ENCODE data around the gene IFNE. TPM values are rescaled to one million over a fixed set of nuclear protein-coding genes. Genes with fewer than 3 reads are reported as not detected.

Gene IFNE
- total and polyA plus RNA-seq, 9 of the 15 experiments (the other 6 are each of a cell fraction or from before 2014, with no cell fraction given): not detected

DNA sequence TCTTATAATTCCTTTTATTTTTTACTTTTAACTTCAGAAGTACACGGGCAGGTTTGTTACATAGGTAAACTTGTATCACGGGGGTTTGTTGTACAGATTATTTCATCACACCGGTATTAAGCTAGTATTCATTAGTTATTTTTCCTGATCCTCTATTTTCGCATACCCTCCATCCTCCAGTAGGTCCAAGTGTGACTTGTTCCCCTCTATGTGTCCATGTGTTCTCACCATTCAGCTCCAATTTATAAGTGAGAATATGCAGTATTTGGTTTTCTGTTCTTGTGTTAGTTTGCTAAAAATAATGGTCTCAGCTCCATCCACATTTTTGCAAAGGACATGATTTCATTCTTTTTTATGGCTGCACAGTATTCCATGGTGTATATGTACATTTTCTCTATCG, 43.1 kb upstream of the IFNE start:
- Histone ChIP-seq H3K9ac (ENCODE audit: insufficient read depth in 1 of 2, low read depth in 2 of 2, low read length in 2 of 2) (no peak overlapping the region), H3K36me3 (ENCODE audit: control insufficient read depth, insufficient read depth, low read length) (no peaks in the 10 kb centered on the region), H3K4me3 (no peak overlapping the region), H4K20me1 (replicated peaks; ENCODE audit: control insufficient read depth, insufficient read depth, low read length) (no peaks in the 10 kb centered on the region), H3K27ac (ENCODE audit: extremely low read depth, low read depth, low read length) (no peak overlapping the region), H2AFZ (ENCODE audit: low read depth, low read length) (no peak overlapping the region), H3K79me2 (ENCODE audit: control insufficient read depth, insufficient read depth, low read length) (no peaks in the 10 kb centered on the region), H3K4me1 (replicated peaks in 1 of 2; ENCODE audit: control insufficient read depth in 2 of 2, insufficient read depth in 2 of 2, low read length in 2 of 2) (no peaks in the 10 kb centered on the region), H3K9me1 (ENCODE audit: control insufficient read depth, insufficient read depth, low read length) (no peaks in the 10 kb centered on the region), H3K27me3 (ENCODE audit: control insufficient read depth in 2 of 2, insufficient read depth in 2 of 2, low read length in 2 of 2) (no peaks in the 10 kb centered on the region), H3K9me3 (replicated peaks; ENCODE audit: control insufficient read depth, insufficient read depth, low read depth, low read length) (no peaks in the 10 kb centered on the region), H3K4me2 (ENCODE audit: insufficient read depth, low read length) (no peak overlapping the region)
- intact Hi-C loops (cut with micrococcal nuclease): no loop called here
- ATAC-seq: no peak
- no TSS peak for BruUV-seq (replicated peaks)
- FAIRE-seq: no peak
- DNase-seq (ENCODE audit: extremely low read depth in 1 of 4, low spot score in 3 of 4): no peak
- ChIA-PET POLR2A (no interaction called here), CTCF (ENCODE audit: low intra/inter-chr PET ratio) (no interaction called here)
- WGBS (ENCODE audit: insufficient coverage, low coverage, missing lambda C conversion rate): no CpG with 5 or more reads among the region's 5 CpGs
- in situ Hi-C loops (cut with MboI): no loop called here
- TF ChIP-seq HEY1 (CRISPR knock-in tag; IDR thresholded peaks at IDR 0.05; ENCODE audit: borderline replicate concordance): no peak
- TF ChIP-seq RBM22 (IDR thresholded peaks at IDR 0.05; ENCODE audit: low read depth, low read length, poor library complexity, severe bottlenecking): no peak
- TF ChIP-seq, protein P1, sequence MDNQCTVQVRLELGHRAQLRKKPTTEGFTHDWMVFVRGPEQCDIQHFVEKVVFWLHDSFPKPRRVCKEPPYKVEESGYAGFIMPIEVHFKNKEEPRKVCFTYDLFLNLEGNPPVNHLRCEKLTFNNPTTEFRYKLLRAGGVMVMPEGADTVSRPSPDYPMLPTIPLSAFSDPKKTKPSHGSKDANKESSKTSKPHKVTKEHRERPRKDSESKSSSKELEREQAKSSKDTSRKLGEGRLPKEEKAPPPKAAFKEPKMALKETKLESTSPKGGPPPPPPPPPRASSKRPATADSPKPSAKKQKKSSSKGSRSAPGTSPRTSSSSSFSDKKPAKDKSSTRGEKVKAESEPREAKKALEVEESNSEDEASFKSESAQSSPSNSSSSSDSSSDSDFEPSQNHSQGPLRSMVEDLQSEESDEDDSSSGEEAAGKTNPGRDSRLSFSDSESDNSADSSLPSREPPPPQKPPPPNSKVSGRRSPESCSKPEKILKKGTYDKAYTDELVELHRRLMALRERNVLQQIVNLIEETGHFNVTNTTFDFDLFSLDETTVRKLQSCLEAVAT (IDR thresholded peaks at IDR 0.05): no peak
- no peak for TF ChIP-seq MTA3 (IDR thresholded peaks at IDR 0.05; ENCODE audit: borderline replicate concordance)
- TF ChIP-seq, protein P2, sequence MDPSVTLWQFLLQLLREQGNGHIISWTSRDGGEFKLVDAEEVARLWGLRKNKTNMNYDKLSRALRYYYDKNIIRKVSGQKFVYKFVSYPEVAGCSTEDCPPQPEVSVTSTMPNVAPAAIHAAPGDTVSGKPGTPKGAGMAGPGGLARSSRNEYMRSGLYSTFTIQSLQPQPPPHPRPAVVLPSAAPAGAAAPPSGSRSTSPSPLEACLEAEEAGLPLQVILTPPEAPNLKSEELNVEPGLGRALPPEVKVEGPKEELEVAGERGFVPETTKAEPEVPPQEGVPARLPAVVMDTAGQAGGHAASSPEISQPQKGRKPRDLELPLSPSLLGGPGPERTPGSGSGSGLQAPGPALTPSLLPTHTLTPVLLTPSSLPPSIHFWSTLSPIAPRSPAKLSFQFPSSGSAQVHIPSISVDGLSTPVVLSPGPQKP (CRISPR knock-in tag; IDR thresholded peaks at IDR 0.05): no peak
- no peak for TF ChIP-seq CREBBP (IDR thresholded peaks at IDR 0.05; ENCODE audit: low read depth, low read length)
- TF ChIP-seq CBFA2T3 (IDR thresholded peaks at IDR 0.05): no peak

All from K562 (cell line).